ENCODE results near the gene PNPLA5. TPM values are rescaled to one million over a fixed set of nuclear protein-coding genes. Genes with fewer than 3 reads are reported as not detected.

The PNPLA5 gene
- total and polyA plus RNA-seq, 4 experiments from 2014 or later: not detected

GRCh38 chr22:43925433-43926348 is 33.9 kb upstream of the PNPLA5 start:
- no peak for DNase-seq
- Mint-ChIP-seq H3K27ac (peak overlapping the region in 1 of 7 donors; percentile 27), H3K36me3 (peaks cover 0 to 1% of the 10 kb centered on the region in 2 donors), H3K9me3 (no peaks in the 10 kb centered on the region), H3K4me1 (peaks cover 3 to 14% (median 7%) of the 10 kb centered on the region in 4 donors), H3K4me3 (peak overlapping the region in 5 of 8 donors; percentile 46 to 78 (median 72)), H3K27me3 (peaks cover 14 to 15% of the 10 kb centered on the region in 2 donors)
- intact Hi-C loops (cut with micrococcal nuclease): no loop called here
- no peaks in the 10 kb centered on the region for H3K4me1 ChIP-seq (ENCODE audit: insufficient read depth, low read length)
- POLR2A ChIA-PET (ENCODE audit: partially characterized antibody): no interaction called here
- CTCF ChIA-PET (ENCODE audit: partially characterized antibody): no interaction called here
- no peak overlapping the region for H3K27ac ChIP-seq (ENCODE audit: low read depth, low read length)
- no peak overlapping the region for H3K4me3 ChIP-seq (ENCODE audit: low read length in 2 of 2)
- H3K9me3 ChIP-seq (ENCODE audit: control insufficient read depth in 1 of 2, low read length in 2 of 2): no peaks in the 10 kb centered on the region
- H3K36me3 ChIP-seq (ENCODE audit: insufficient read depth, low read length): no peaks in the 10 kb centered on the region
- peaks cover 11% of the 10 kb centered on the region for H3K27me3 ChIP-seq (ENCODE audit: insufficient read depth, low read length)

- peaks cover 14 to 16% of the 10 kb centered on the region in 2 donors for H3K27me3 Mint-ChIP-seq
Measured at GRCh38 chr22:43924877-43925276, 33.1 kb upstream of the PNPLA5 start.

GRCh38 chr22:43923631-43924464 is 32.0 kb upstream of the PNPLA5 start, which contains the start of gene PNPLA3:
PNPLA3 (plus strand) TSS chr22:43923805; CDS start chr22:43923912, 107 bp downstream.
- peak; percentile 58 to 81 (median 62) for DNase-seq
- Mint-ChIP-seq H3K4me3 (peak within 1 kb of the TSS; percentile 88 to 95 (median 90)), H3K27me3 (peaks cover 14 to 21% of the 10 kb centered on the region in 2 donors), H3K9me3 (no peaks in the 10 kb centered on the region), H3K27ac (peak within 1 kb of the TSS in 6 of 7 donors; percentile 39 to 77 (median 43)), H3K36me3 (peaks cover 0 to 1% of the 10 kb centered on the region in 2 donors), H3K4me1 (peaks cover 3 to 14% (median 7%) of the 10 kb centered on the region in 4 donors)
- H3K9me3 ChIP-seq (ENCODE audit: control insufficient read depth in 1 of 2, low read length in 2 of 2): no peaks in the 10 kb centered on the region
- intact Hi-C loops (cut with micrococcal nuclease): no loop called here
- no peaks in the 10 kb centered on the region for H3K36me3 ChIP-seq (ENCODE audit: insufficient read depth, low read length)
- H3K4me3 ChIP-seq (ENCODE audit: low read length in 2 of 2): peak within 1 kb of the TSS in 1 of 2 donors; percentile 45
- CTCF ChIA-PET (ENCODE audit: partially characterized antibody): no interaction called here
- H3K4me1 ChIP-seq (ENCODE audit: insufficient read depth, low read length): no peaks in the 10 kb centered on the region
- peak within 1 kb of the TSS; percentile 2 for H3K27ac ChIP-seq (ENCODE audit: low read depth, low read length)
- POLR2A ChIA-PET (ENCODE audit: partially characterized antibody): interaction anchor here (1.5 kb wide), 1 partner anchor 31 kb away, joined by 6 read pairs; the partner anchor contains the start of gene SAMM50
- H3K27me3 ChIP-seq (ENCODE audit: insufficient read depth, low read length): peaks cover 11% of the 10 kb centered on the region

More at GRCh38 chr22:43924877-43925276, 33.1 kb upstream of the PNPLA5 start:
- DNase-seq: no peak
- H3K4me3 ChIP-seq (ENCODE audit: low read length in 2 of 2): no peak overlapping the region
- no peaks in the 10 kb centered on the region for H3K9me3 ChIP-seq (ENCODE audit: control insufficient read depth in 1 of 2, low read length in 2 of 2)
- Mint-ChIP-seq H3K4me3 (peak overlapping the region; percentile 46 to 78 (median 73)), H3K36me3 (peaks cover 0 to 1% of the 10 kb centered on the region in 2 donors), H3K27ac (peak overlapping the region in 1 of 7 donors; percentile 27), H3K9me3 (no peaks in the 10 kb centered on the region), H3K4me1 (peaks cover 3 to 14% (median 7%) of the 10 kb centered on the region in 4 donors)
- no peaks in the 10 kb centered on the region for H3K36me3 ChIP-seq (ENCODE audit: insufficient read depth, low read length)
- no peak overlapping the region for H3K27ac ChIP-seq (ENCODE audit: low read depth, low read length)
- CTCF ChIA-PET (ENCODE audit: partially characterized antibody): no interaction called here
- H3K27me3 ChIP-seq (ENCODE audit: insufficient read depth, low read length): peaks cover 11% of the 10 kb centered on the region
- POLR2A ChIA-PET (ENCODE audit: partially characterized antibody): interaction anchor here (1.5 kb wide), 1 partner anchor 30 kb away, joined by 6 read pairs; the partner anchor contains the start of gene SAMM50
- intact Hi-C loops (cut with micrococcal nuclease): no loop called here
- H3K4me1 ChIP-seq (ENCODE audit: insufficient read depth, low read length): no peaks in the 10 kb centered on the region

- H3K27ac ChIP-seq (ENCODE audit: low read depth, low read length): no peak overlapping the region
- peak overlapping the region; percentile 88 to 95 (median 90) for H3K4me3 Mint-ChIP-seq
- peak in 3 of 5 donors; percentile 3 to 15 (median 9) for DNase-seq
- peaks cover 0 to 1% of the 10 kb centered on the region in 2 donors for H3K36me3 Mint-ChIP-seq
- H3K9me3 Mint-ChIP-seq: no peaks in the 10 kb centered on the region
- ChIA-PET POLR2A (ENCODE audit: partially characterized antibody) (interaction anchor here (1.5 kb wide), 1 partner anchor 32 kb away, joined by 6 read pairs; the partner anchor contains the start of gene SAMM50), CTCF (ENCODE audit: partially characterized antibody) (no interaction called here)
- H3K36me3 ChIP-seq (ENCODE audit: insufficient read depth, low read length): no peaks in the 10 kb centered on the region
- H3K27ac Mint-ChIP-seq: peak overlapping the region in 6 of 7 donors; percentile 39 to 77 (median 43)
- H3K4me1 ChIP-seq (ENCODE audit: insufficient read depth, low read length): no peaks in the 10 kb centered on the region
- H3K27me3 Mint-ChIP-seq: peaks cover 14 to 23% of the 10 kb centered on the region in 2 donors
- H3K4me3 ChIP-seq (ENCODE audit: low read length in 2 of 2): no peak overlapping the region
- H3K27me3 ChIP-seq (ENCODE audit: insufficient read depth, low read length): peaks cover 11% of the 10 kb centered on the region
- peaks cover 3 to 14% (median 7%) of the 10 kb centered on the region in 4 donors for H3K4me1 Mint-ChIP-seq
- intact Hi-C loops (cut with micrococcal nuclease): no loop called here
- H3K9me3 ChIP-seq (ENCODE audit: control insufficient read depth in 1 of 2, low read length in 2 of 2): no peaks in the 10 kb centered on the region
Measured at GRCh38 chr22:43923191-43923590, 31.4 kb upstream of the PNPLA5 start.

- Histone ChIP-seq H3K9me3 (ENCODE audit: control insufficient read depth in 1 of 2, low read length in 2 of 2) (no peaks in the 10 kb centered on the region), H3K27me3 (ENCODE audit: insufficient read depth, low read length) (peaks cover 11% of the 10 kb centered on the region), H3K4me3 (ENCODE audit: low read length in 2 of 2) (no peak overlapping the region), H3K27ac (ENCODE audit: low read depth, low read length) (no peak overlapping the region), H3K36me3 (ENCODE audit: insufficient read depth, low read length) (no peaks in the 10 kb centered on the region), H3K4me1 (ENCODE audit: insufficient read depth, low read length) (no peaks in the 10 kb centered on the region)
- DNase-seq: no peak
- peaks cover 0 to 1% of the 10 kb centered on the region in 2 donors for H3K36me3 Mint-ChIP-seq
- peaks cover 3 to 14% (median 7%) of the 10 kb centered on the region in 4 donors for H3K4me1 Mint-ChIP-seq
- no peak overlapping the region for H3K27ac Mint-ChIP-seq
- ChIA-PET POLR2A (ENCODE audit: partially characterized antibody) (no interaction called here), CTCF (ENCODE audit: partially characterized antibody) (no interaction called here)
- peaks cover 0 to 2% (median 0%) of the 10 kb centered on the region in 8 donors for H3K9me3 Mint-ChIP-seq
- intact Hi-C loops (cut with micrococcal nuclease): no loop called here
- peak overlapping the region in 2 of 8 donors; percentile 33 to 94 for H3K4me3 Mint-ChIP-seq
- peaks cover 13 to 25% of the 10 kb centered on the region in 2 donors for H3K27me3 Mint-ChIP-seq
Measured at GRCh38 chr22:43922123-43922522, 30.3 kb upstream of the PNPLA5 start.

- CTCF ChIA-PET (ENCODE audit: partially characterized antibody): no interaction called here
- H3K9me3 ChIP-seq (ENCODE audit: control insufficient read depth in 1 of 2, low read length in 2 of 2): no peaks in the 10 kb centered on the region
- peaks cover 11% of the 10 kb centered on the region for H3K27me3 ChIP-seq (ENCODE audit: insufficient read depth, low read length)
- H3K27ac Mint-ChIP-seq: no peak overlapping the region
- H3K4me3 Mint-ChIP-seq: no peak overlapping the region
- DNase-seq: no peak
- POLR2A ChIA-PET (ENCODE audit: partially characterized antibody): no interaction called here
- intact Hi-C loops (cut with micrococcal nuclease): no loop called here
- peaks cover 15 to 28% of the 10 kb centered on the region in 2 donors for H3K27me3 Mint-ChIP-seq
- H3K36me3 ChIP-seq (ENCODE audit: insufficient read depth, low read length): no peaks in the 10 kb centered on the region
- no peaks in the 10 kb centered on the region for H3K4me1 ChIP-seq (ENCODE audit: insufficient read depth, low read length)
- peaks cover 3 to 14% (median 7%) of the 10 kb centered on the region in 4 donors for H3K4me1 Mint-ChIP-seq
- H3K9me3 Mint-ChIP-seq: peaks cover 0 to 2% (median 0%) of the 10 kb centered on the region in 8 donors
- H3K36me3 Mint-ChIP-seq: peaks cover 0 to 1% of the 10 kb centered on the region in 2 donors
- H3K4me3 ChIP-seq (ENCODE audit: low read length in 2 of 2): no peak overlapping the region
- no peak overlapping the region for H3K27ac ChIP-seq (ENCODE audit: low read depth, low read length)
Measured at GRCh38 chr22:43921370-43921769, 29.6 kb upstream of the PNPLA5 start.
